HL-60/S4 (cell line): Measurements from ENCODE around the gene DNAJB14.

Source experiments
- in situ Hi-C: fragments of 300-500 bp; cut with MboI; formaldehyde crosslinking; loops from 2 replicates; pipeline ENCODE4 v1.14.3; 2022; ENCODE audit warnings: low sequenced_read_pairs

The DNAJB14 gene

GRCh38 chr4:99945718-99946355 is 581 bp downstream of the DNAJB14 start:
- in situ Hi-C loops: no loop called here

GRCh38 chr4:99943904-99944437 is 2.4 kb downstream of the DNAJB14 start:
- in situ Hi-C loops: no loop called here

GRCh38 chr4:99938243-99938753 is 8.1 kb downstream of the DNAJB14 start:
- in situ Hi-C loops: no loop called here

GRCh38 chr4:99934891-99935290 is 11.5 kb downstream of the DNAJB14 start:
- in situ Hi-C loops: no loop called here

GRCh38 chr4:99927566-99927965 is 18.9 kb downstream of the DNAJB14 start:
- in situ Hi-C loops: no loop called here

- in situ Hi-C loops: no loop called here
These were observed 25.2 kb downstream of the DNAJB14 start for GRCh38 chr4:99921174-99921573.

GRCh38 chr4:99918656-99919055 is 27.8 kb downstream of the DNAJB14 start:
- in situ Hi-C loops: no loop called here

- in situ Hi-C loops: no loop called here
These were observed 28.8 kb downstream of the DNAJB14 start for GRCh38 chr4:99917575-99917974.

- in situ Hi-C loops: no loop called here
These were observed 31.0 kb downstream of the DNAJB14 start for GRCh38 chr4:99915449-99915848.

GRCh38 chr4:99894998-99895397 is 51.4 kb downstream of the DNAJB14 start:
- in situ Hi-C loops: loop anchor here (25.0 kb wide), 1 partner anchor 333 kb away; the partner anchor contains the start of genes MTTP and TRMT10A

GRCh38 chr4:99894161-99894997 is 52.0 kb downstream of the DNAJB14 start, which contains the start of gene LAMTOR3:
TSS of gene LAMTOR3 (minus strand) at chr4:99894427. CDS start at chr4:99893963, 464 bp downstream.
- in situ Hi-C loops: loop anchor here (25.0 kb wide), 1 partner anchor 332 kb away; the partner anchor contains the start of genes MTTP and TRMT10A

- in situ Hi-C loops: loop anchor here (25.0 kb wide), 1 partner anchor 331 kb away; the partner anchor contains the start of genes MTTP and TRMT10A
These were observed 52.6 kb downstream of the DNAJB14 start for GRCh38 chr4:99893839-99894160.

- in situ Hi-C loops: loop anchor here (25.0 kb wide), 1 partner anchor 331 kb away; the partner anchor contains the start of genes MTTP and TRMT10A
These were observed 53.4 kb downstream of the DNAJB14 start for GRCh38 chr4:99893029-99893428.

- in situ Hi-C loops: loop anchor here (25.0 kb wide), 1 partner anchor 329 kb away; the partner anchor contains the start of genes MTTP and TRMT10A
These were observed 55.1 kb downstream of the DNAJB14 start for GRCh38 chr4:99891351-99891750.

- in situ Hi-C loops: loop anchor here (25.0 kb wide), 1 partner anchor 326 kb away; the partner anchor contains the start of genes MTTP and TRMT10A
These were observed 58.6 kb downstream of the DNAJB14 start for GRCh38 chr4:99887837-99888236.

- in situ Hi-C loops: loop anchor here (25.0 kb wide), 1 partner anchor 324 kb away; the partner anchor contains the start of genes MTTP and TRMT10A
These were observed 60.3 kb downstream of the DNAJB14 start for GRCh38 chr4:99886146-99886545.

- in situ Hi-C loops: loop anchor here (25.0 kb wide), 1 partner anchor 323 kb away; the partner anchor contains the start of genes MTTP and TRMT10A
These were observed 60.7 kb downstream of the DNAJB14 start for GRCh38 chr4:99885687-99886086.

- in situ Hi-C loops: loop anchor here (25.0 kb wide), 1 partner anchor 323 kb away; the partner anchor contains the start of genes MTTP and TRMT10A
These were observed 61.3 kb downstream of the DNAJB14 start for GRCh38 chr4:99885063-99885664.

- in situ Hi-C loops: loop anchor here (25.0 kb wide), 1 partner anchor 317 kb away; the partner anchor contains the start of genes MTTP and TRMT10A
These were observed 67.0 kb downstream of the DNAJB14 start for GRCh38 chr4:99879458-99879857.

- in situ Hi-C loops: loop anchor here (25.0 kb wide), 1 partner anchor 316 kb away; the partner anchor contains the start of genes MTTP and TRMT10A
These were observed 67.8 kb downstream of the DNAJB14 start for GRCh38 chr4:99878604-99879003.
